HepG2 (cell line): ENCODE measurements around the gene ARHGDIA. TPM values are rescaled to one million over a fixed set of nuclear protein-coding genes. Genes with fewer than 3 reads are reported as not detected.
A peak's percentile ranks its signal among the peaks of the same experiment; 100 is the strongest.

Experiments
- ARHGAP35 ChIP-seq: sonication (generic); formaldehyde crosslinking; IDR thresholded peaks from 2 replicates; pipeline ENCODE4 v1.9.0; 2022; ENCODE audit warnings: mild to moderate bottlenecking, inconsistent platforms, moderate library complexity, missing genetic modification reagents, borderline replicate concordance
- ASH2L ChIP-seq: fragments of 300-600, 200-600 bp; sonication (generic); IDR thresholded peaks from 2 replicates; pipeline ENCODE4 v1.7.0; 2017; ENCODE audit warnings: low read depth, mild to moderate bottlenecking, moderate library complexity, mixed read lengths, low read length; ENCODE audit not compliant: insufficient read length
- CEBPG ChIP-seq: IDR thresholded peaks from 2 replicates; pipeline ENCODE4 v1.6.1; 2016
- EP300 ChIP-seq, 3 experiments: sonication (generic) in 1 of 3; formaldehyde crosslinking in 1 of 3; IDR thresholded peaks; 2 replicates each; pipeline versions ENCODE4 v1.5.1 to v1.6.1; 2011 to 2020; ENCODE audit warnings: low read depth in 2 of 3, low read length in 2 of 3, borderline replicate concordance in 1 of 3, improper control_type of control experiment in 1 of 3, mild to moderate bottlenecking in 1 of 3, missing genetic modification reagents in 1 of 3, moderate library complexity in 1 of 3
- ESRRA ChIP-seq: sonication (generic); formaldehyde crosslinking; IDR thresholded peaks from 2 replicates; pipeline ENCODE4 v1.5.1; 2020; ENCODE audit warnings: mild to moderate bottlenecking, low read depth, missing genetic modification reagents
- ETV5 ChIP-seq: IDR thresholded peaks from 2 replicates; pipeline ENCODE4 v1.6.1; 2018; ENCODE audit warnings: missing biosample characterization, missing genetic modification reagents, inconsistent platforms, borderline replicate concordance
- GATAD1 ChIP-seq: IDR thresholded peaks from 2 replicates; pipeline ENCODE4 v1.6.1; 2016; ENCODE audit warnings: missing genetic modification reagents, missing compliant biosample characterization
- HDAC2 ChIP-seq: sonication (generic); formaldehyde crosslinking; IDR thresholded peaks from 2 replicates; pipeline ENCODE4 v1.4.0; 2020; ENCODE audit warnings: missing genetic modification reagents
- HNF4A ChIP-seq: sonication (generic); formaldehyde crosslinking; IDR thresholded peaks from 2 replicates; pipeline ENCODE4 v1.4.0; 2020; ENCODE audit warnings: missing genetic modification reagents
- HOXA7 ChIP-seq: sonication (generic); formaldehyde crosslinking; IDR thresholded peaks from 2 replicates; pipeline ENCODE4 v1.8.1; 2022; ENCODE audit warnings: mild to moderate bottlenecking, missing genetic modification reagents, moderate library complexity
- MTF2 ChIP-seq: sonication (generic); formaldehyde crosslinking; IDR thresholded peaks from 2 replicates; pipeline ENCODE4 v1.5.0; 2020; ENCODE audit warnings: missing genetic modification reagents, borderline replicate concordance
- NFE2 ChIP-seq: sonication (generic); formaldehyde crosslinking; IDR thresholded peaks from 2 replicates; pipeline ENCODE4 v1.4.0; 2020; ENCODE audit warnings: missing genetic modification reagents
- SNAPC4 ChIP-seq: sonication (generic); formaldehyde crosslinking; IDR thresholded peaks from 2 replicates; pipeline ENCODE4 v1.4.0; 2020; ENCODE audit warnings: mild to moderate bottlenecking, missing genetic modification reagents
- SRY ChIP-seq: sonication (generic); formaldehyde crosslinking; IDR thresholded peaks from 2 replicates; pipeline ENCODE4 v1.8.0; 2022; ENCODE audit warnings: mild to moderate bottlenecking, missing genetic modification reagents
- THAP7 ChIP-seq: sonication (generic); formaldehyde crosslinking; IDR thresholded peaks from 2 replicates; pipeline ENCODE4 v1.8.1; 2023; ENCODE audit warnings: mild to moderate bottlenecking, missing genetic modification reagents
- ZBTB2 ChIP-seq: sonication (generic); formaldehyde crosslinking; IDR thresholded peaks from 2 replicates; pipeline ENCODE4 v1.8.0; 2022; ENCODE audit warnings: low read depth, missing genetic modification reagents
- ZFP1 ChIP-seq: IDR thresholded peaks from 2 replicates; pipeline ENCODE4 v1.6.1; 2016
- ZFP41 ChIP-seq: sonication (generic); formaldehyde crosslinking; IDR thresholded peaks from 2 replicates; pipeline ENCODE4 v1.4.0; 2020; ENCODE audit warnings: mild to moderate bottlenecking, missing genetic modification reagents, borderline replicate concordance
- ZNF264 ChIP-seq: sonication (generic); formaldehyde crosslinking; IDR thresholded peaks from 2 replicates; pipeline ENCODE4 v1.4.0; 2020; ENCODE audit warnings: missing genetic modification reagents
- ZNF33B ChIP-seq: sonication (generic); formaldehyde crosslinking; IDR thresholded peaks from 2 replicates; pipeline ENCODE4 v1.5.1; 2020; ENCODE audit warnings: mild to moderate bottlenecking, missing genetic modification reagents
- ZNF354B ChIP-seq: sonication (generic); formaldehyde crosslinking; IDR thresholded peaks from 2 replicates; pipeline ENCODE4 v1.8.0; 2022; ENCODE audit warnings: mild to moderate bottlenecking, missing genetic modification reagents
- ZNF564 ChIP-seq: sonication (generic); formaldehyde crosslinking; IDR thresholded peaks from 2 replicates; pipeline ENCODE4 v1.8.1; 2023; ENCODE audit warnings: mild to moderate bottlenecking, missing genetic modification reagents
- ZNF773 ChIP-seq: sonication (generic); formaldehyde crosslinking; IDR thresholded peaks from 2 replicates; pipeline ENCODE4 v1.4.0; 2020; ENCODE audit warnings: missing genetic modification reagents, borderline replicate concordance
- polyA plus RNA-seq, 8 experiments: library from polyadenylated mRNA; depleted of rRNA in 3 of 8; stranded (reverse) in 7 of 8; unstranded in 1 of 8; fragments of >200 nt; fragmentation: Illumina TruSeq in 4 of 8; extraction: Trizol in 4 of 8; gene quantifications; 2 replicates each; pipeline versions ENCODE4 v1.2.1 to v1.2.3, GENCODE V29; 2011 to 2016; ENCODE audit warnings: low read depth in 4 of 8, missing spikeins in 1 of 8, mixed read lengths in 1 of 8; ENCODE audit not compliant: insufficient read depth in 1 of 8
- total RNA-seq, 5 experiments: library from RNA; depleted of rRNA; stranded (reverse); fragments of >200 nt; fragmentation: Illumina TruSeq; extraction: Trizol; gene quantifications; 2 replicates each; pipeline ENCODE4 v1.2.3, GENCODE V29; 2016; ENCODE audit warnings: low read depth in 1 of 5

ARHGDIA gene
- total and polyA plus RNA-seq, 2 of the 13 experiments (the other 11 are each of a cell fraction or from before 2014, with no cell fraction given): 40.0 to 64.0 TPM

GRCh38 chr17:81902653-81903414 is 31.7 kb upstream of the ARHGDIA start (continued):
- no peak for TF ChIP-seq ZBTB2 (CRISPR knock-in tag)
- TF ChIP-seq ZNF33B (CRISPR knock-in tag): peak; percentile 47; the same call in 1 of the 2 replicates
- peak; percentile 18; the same call in 1 of the 2 replicates for TF ChIP-seq ZNF773 (CRISPR knock-in tag)
- TF ChIP-seq EP300 (IDR thresholded peaks at IDR 0.05; ENCODE audit: low read depth in 2 of 2, low read length in 2 of 2): no peak
- 0 out of 2 replicates have a peak, but pooled peaks have one; percentile 29 for TF ChIP-seq EP300 (CRISPR knock-in tag; IDR thresholded peaks at IDR 0.05; ENCODE audit: borderline replicate concordance)
- peak; percentile 3; the same call in 1 of the 2 replicates for TF ChIP-seq HNF4A (CRISPR knock-in tag)
- no peak for TF ChIP-seq ZFP41 (CRISPR knock-in tag)
- TF ChIP-seq HDAC2 (CRISPR knock-in tag): 0 out of 2 replicates have a peak, but pooled peaks have one; percentile 20
- no peak for TF ChIP-seq SRY
- 0 out of 2 replicates have a peak, but pooled peaks have one; percentile 42 for TF ChIP-seq ESRRA
- no peak for TF ChIP-seq ARHGAP35 (CRISPR knock-in tag)
- no peak for TF ChIP-seq NFE2 (CRISPR knock-in tag)
- TF ChIP-seq ZNF264 (CRISPR knock-in tag): no peak
- no peak for TF ChIP-seq ETV5 (CRISPR knock-in tag)
- peak; percentile 49; the same call in 1 of the 2 replicates for TF ChIP-seq ZNF564
- TF ChIP-seq CEBPG (CRISPR knock-in tag): no peak
- TF ChIP-seq ASH2L: no peak
- no peak for TF ChIP-seq ZFP1
- no peak for TF ChIP-seq GATAD1
- no peak for TF ChIP-seq MTF2 (CRISPR knock-in tag)
- TF ChIP-seq SNAPC4 (CRISPR knock-in tag): no peak
- peak; percentile 76; the same call in 1 of the 2 replicates for TF ChIP-seq THAP7 (CRISPR knock-in tag)
- no peak for TF ChIP-seq HOXA7 (CRISPR knock-in tag)
- TF ChIP-seq ZNF354B (CRISPR knock-in tag): no peak
